AG09319 (cell line): ENCODE measurements around the gene CEACAM5.

Source experiments
- DNase-seq: peaks from one replicate; pipeline ENCODE4 v3.0.0-alpha.2; 2010; ENCODE audit warnings: low read depth; ENCODE audit errors: extremely low read depth
- CTCF ChIP-seq: IDR thresholded peaks from 2 replicates; pipeline ENCODE4 v1.5.1; 2011; ENCODE audit warnings: low read depth, mild to moderate bottlenecking, inconsistent platforms, low read length, moderate library complexity

Gene CEACAM5

GRCh38 chr19:41726493-41726892 is 18.1 kb downstream of the CEACAM5 start:
- no peak for TF ChIP-seq CTCF
- no peak for DNase-seq

GRCh38 chr19:41734156-41734555 is 25.7 kb downstream of the CEACAM5 start:
- no peak for DNase-seq
- TF ChIP-seq CTCF, result no peak

GRCh38 chr19:41734585-41734984 is 26.2 kb downstream of the CEACAM5 start:
- DNase-seq, result no peak
- TF ChIP-seq CTCF, result no peak

GRCh38 chr19:41735071-41735600 is 26.7 kb downstream of the CEACAM5 start:
- no peak for DNase-seq
- TF ChIP-seq CTCF, result no peak

GRCh38 chr19:41739361-41739760 is 30.9 kb downstream of the CEACAM5 start:
- TF ChIP-seq CTCF, result no peak
- DNase-seq, result no peak

GRCh38 chr19:41740415-41741243 is 32.2 kb downstream of the CEACAM5 start:
- DNase-seq, result no peak
- no peak for TF ChIP-seq CTCF

- DNase-seq, result no peak
- no peak for TF ChIP-seq CTCF
Observed at GRCh38 chr19:41741244-41741554, 32.8 kb downstream of the CEACAM5 start.
